AG08395 (cell line): ENCODE data around the gene IVNS1ABP.
"Not testable (repeated sequence)": the region's sequence is repeated elsewhere in the genome, so short reads cannot be mapped to it uniquely, and the experiment has no call there.

Experiments used
- DNase-seq: peaks from one replicate; pipeline ENCODE4 v3.0.0; 2012; ENCODE audit warnings: mixed read lengths, low spot score

Gene IVNS1ABP

DNA sequence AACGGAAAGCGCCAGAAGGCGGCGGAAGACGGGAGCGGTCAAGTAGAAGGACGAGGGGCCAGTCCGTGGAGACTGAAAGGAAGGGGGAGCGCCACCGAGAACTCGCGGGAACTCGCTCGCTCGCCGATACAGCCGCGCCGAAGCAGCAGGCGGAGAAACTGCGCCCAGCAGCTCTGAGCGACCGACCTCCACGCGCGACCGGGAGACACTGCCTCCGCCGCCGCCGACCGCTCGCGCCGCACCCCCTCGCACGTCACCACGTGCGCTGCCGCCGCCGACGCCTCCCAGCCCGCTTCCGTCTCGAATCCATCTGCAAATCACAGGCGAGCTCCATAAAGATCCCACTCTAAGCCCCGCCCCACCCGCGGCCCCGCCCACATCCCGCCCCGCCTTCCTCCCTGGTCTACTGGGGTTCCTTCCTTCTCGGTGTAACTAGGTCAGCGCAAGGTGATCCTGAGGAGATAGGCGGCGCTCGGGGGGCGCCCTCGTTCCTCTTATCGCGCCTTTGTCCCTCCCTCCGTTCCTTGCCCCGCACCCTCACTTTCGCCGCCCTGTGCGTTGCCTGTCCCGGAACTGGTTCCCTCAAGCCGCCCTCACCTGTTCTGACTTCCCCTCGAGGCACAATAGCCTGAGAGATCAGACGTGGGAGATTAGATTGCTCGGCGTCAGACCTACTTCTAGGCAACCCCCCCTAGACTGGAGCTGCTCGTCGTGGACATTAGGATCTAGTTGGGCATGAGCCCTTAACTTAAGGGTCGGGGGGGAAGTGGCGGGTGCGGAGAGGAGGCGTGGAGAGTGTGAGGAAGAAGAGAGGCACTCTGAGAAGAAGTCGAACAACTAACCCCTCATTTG lies at the start of gene IVNS1ABP:
TSS of gene IVNS1ABP (minus strand) at position 210 of the 852 bp plus-strand sequence. CDS start 7,750 bp downstream, outside the sequence.
- DNase-seq, result peak; percentile 96

DNA sequence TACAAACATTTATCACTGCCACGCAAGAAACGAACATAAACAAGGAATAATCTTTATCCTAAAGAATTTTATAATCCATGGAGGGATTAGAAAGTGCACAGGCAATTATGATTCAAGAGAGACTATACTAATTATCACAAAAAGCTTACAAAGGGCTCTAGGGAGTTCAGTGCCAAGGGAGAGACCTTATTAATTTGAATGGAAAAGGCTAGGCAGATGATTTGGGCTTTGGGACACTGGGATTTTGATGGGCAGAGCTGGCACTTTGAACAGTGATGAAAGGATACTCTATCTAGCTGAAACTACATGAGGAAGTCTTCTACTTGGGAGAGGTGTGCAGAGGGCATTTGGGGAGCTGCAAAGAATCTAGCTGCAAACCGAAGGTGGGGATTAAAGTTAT lies 48.9 kb upstream of the IVNS1ABP start:
- no peak for DNase-seq

DNA sequence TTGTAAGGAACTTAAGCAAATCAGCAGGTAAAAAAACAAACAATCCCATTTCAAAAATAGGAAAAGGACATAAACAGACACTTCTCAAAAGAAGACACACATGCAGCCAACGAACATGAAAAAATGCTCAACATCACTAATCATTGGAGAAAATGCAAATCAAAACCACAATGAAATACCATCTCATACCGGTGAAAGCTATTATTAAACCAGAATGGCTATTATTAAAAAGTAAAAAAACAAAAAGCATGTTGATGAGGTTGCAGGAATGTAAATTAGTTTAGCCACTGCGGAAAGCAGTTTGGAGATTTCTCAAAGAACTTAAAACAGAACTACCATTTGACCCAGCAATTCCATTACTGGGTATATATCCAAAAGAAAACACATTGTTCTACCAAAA lies 47.5 kb upstream of the IVNS1ABP start:
- DNase-seq, result not testable (repeated sequence)

DNA sequence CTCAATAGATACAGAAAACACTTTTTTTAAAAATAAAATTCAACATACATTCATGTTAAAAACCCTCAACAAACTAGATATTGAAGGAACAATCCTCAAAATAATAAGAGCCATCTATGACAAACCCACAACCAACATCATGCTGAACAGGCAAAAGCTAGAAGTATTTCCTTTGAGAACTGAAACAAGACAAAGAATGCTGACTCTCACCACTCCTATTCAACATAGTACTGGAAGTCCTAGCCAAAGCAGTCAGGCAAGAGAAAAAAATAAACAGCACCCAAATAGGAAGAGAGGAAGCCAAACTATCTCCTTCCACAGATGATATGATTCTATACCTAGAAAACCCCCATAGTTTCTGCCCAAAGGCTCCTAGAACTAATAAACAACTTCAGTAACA lies 46.2 kb upstream of the IVNS1ABP start:
- DNase-seq, result no peak

DNA sequence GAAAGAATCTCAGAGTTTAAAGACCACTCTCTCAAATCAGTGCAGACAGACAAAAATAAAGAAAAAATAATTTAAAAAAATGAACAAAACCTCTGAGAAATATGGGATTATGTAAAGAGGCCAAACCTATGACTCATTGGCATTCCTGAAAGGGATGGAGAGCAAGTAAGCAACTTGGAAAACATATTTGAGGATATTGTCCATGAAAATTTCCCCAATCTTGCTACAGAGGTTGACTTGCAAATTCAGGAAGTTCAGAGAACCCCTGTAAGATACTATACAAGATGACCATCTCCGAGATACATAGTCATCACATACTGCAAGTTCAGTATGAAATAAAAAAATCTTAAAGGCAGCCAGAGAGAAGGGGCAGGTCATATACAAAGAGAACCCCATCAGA lies 43.7 kb upstream of the IVNS1ABP start:
- DNase-seq, result no peak

DNA sequence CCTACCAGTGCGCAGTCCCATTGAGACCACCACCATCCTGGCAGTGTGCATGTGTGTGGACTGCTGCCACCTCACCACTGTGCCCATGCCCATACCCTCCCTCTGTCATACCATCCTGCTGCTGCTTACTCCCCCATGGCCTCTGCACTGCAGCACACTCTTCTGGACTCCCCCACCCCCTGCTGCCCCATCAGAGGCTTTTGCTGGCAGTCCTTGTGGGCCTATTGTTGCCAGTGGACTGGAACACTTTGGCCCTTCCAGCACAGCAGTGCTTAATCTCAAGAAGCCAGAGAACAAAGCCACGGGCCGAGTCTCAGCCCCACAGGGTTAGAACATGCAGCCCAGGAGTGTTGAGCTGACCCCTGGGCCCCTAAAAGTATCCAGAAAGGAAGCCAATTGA lies 41.9 kb upstream of the IVNS1ABP start:
- DNase-seq, result no peak

DNA sequence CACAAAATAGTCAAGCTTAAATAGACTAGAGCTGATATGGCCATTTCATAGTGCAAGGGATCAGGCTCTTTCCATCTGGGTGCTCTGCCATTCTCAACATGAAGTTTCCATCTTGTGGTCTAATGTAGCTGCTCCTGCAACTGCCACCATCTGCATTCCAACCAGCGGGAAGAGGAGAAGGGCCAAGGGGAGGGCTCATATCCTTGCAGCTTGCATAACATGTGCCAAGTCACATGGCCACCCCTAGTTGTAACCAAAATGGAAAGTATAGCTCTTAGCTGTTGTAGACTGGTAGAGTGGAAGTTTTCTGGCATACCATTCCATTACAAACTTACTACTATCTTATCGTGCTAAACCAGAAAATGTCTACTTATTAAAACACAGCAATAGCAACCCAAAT lies 38.9 kb upstream of the IVNS1ABP start:
- no peak for DNase-seq

DNA sequence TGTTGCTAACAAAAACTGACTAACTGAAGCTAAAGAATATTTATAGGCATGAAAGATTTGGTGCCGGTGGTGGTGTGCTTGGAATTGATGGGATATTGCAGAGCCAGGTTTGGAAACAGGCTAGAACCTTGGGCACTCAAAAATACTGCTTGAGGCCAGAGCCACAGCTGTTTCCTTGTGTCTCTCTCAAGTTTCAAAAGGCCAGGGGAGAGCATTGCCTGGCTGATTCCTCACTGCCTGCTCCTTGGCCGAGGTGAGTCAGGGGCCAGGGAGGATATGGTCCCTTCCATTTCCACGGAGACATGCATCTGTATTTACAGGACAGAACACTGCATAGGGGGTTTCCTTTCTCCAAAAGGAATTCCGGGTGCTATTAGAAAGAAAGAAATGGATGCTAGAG lies 36.1 kb upstream of the IVNS1ABP start:
- DNase-seq, result no peak

DNA sequence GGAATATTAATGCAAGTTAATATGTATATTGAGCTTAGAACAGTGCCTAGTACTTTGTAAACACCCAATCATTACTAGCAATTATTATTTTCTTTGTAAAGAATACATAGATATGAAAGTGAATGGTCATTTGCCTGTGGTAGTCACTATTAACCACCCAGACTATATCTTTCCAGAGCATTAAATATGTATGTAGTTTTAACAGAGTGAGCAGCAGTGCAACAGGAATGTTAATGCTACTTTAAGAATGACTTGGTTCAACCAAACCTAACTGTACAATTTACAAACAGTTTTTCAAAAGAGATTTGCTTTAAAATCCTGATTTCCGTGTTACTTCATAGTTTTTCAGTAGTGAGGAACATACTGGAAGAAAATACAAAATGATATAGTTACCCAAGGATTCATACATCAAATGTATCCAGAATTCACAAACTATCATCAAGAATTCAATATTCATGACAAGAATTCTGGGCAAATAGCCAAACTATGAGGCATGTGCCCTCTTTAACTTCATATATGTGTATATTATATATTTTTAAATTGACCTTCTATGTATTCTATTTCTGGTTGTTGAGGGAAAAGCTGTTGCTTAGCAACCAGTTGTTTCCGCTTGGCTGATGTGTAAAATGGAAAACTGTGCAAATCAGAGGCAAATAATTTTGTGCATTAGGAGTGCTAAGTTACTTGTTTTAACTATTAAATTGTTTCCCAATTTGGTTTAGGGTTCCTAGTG lies 34.9 kb upstream of the IVNS1ABP start:
- DNase-seq, result no peak

DNA sequence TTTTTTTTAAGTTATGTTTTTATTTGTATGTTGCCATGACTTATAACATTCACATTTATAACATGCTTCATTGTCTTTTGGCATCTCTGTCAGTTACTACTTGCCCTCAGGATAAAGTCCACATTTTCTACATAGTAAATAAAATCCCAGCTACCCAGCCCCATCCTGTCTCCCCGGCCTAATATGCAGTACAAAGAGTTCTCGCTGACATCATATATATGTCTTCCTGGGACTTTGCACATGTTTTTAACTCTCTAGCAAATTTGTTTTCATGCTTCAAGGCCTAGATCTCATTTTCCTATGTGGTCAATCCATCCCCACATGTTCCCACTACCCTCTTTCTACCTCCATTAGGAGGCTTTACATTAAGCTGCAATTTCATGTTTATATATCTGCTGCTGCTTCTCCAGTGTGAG lies 33.0 kb upstream of the IVNS1ABP start:
- no peak for DNase-seq

DNA sequence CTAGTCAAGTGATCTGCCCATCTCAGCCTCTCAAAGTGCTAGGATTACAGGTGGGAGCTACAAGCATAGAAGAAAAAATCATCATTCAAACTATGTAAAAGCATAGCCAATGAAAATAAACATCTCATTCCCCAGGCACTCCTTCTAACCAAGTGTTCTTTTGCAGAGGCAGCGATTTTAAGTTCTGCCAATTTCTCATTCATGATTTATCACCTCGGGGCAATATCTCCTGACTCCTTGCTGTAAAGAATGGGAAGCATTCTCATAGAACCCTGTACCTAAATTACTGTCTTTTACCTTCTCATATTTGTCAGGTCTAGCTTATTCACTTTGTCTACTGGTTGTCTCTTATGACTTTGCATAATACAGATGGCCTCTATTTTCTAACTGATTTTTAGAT lies 32.5 kb upstream of the IVNS1ABP start:
- DNase-seq, result no peak

DNA sequence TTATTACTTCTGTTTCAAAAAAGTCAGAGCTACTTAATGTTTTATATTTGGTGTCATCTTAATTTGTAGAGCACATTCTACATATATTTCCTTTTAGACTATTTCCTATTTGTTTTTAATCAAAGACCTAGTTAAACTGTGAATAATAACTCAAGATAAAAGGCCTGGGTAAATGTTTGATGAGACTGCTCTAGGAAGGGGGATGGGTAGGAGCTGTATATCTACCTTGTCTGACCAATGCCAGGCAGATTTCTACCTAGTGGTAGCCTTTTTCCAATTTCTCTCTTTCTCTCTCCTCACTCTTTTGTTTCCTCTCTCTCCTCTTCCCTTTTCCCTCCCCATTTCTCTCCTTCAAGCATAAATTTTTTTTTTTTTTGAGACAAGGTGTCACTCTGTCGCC lies 31.9 kb upstream of the IVNS1ABP start:
- DNase-seq, result no peak

DNA sequence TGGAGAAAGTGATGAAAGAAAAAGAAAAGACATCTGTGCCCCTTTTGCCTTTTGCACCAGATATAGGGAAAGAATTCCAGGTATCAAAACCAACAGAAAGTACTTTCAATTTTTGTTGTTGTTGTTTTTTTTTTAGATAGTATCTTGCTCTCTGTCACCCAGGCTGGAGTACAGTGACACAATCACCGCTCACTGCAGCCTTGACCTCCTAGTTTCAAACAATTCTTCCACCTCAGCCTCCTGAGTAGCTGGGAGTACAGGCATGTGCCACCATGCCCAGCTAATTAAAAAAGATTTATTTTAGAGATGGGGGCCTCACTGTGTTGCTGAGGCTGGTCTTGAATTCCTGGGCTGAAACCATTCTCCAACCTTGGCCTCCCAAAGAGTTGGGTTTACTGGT lies 31.3 kb upstream of the IVNS1ABP start:
- DNase-seq, result no peak

DNA sequence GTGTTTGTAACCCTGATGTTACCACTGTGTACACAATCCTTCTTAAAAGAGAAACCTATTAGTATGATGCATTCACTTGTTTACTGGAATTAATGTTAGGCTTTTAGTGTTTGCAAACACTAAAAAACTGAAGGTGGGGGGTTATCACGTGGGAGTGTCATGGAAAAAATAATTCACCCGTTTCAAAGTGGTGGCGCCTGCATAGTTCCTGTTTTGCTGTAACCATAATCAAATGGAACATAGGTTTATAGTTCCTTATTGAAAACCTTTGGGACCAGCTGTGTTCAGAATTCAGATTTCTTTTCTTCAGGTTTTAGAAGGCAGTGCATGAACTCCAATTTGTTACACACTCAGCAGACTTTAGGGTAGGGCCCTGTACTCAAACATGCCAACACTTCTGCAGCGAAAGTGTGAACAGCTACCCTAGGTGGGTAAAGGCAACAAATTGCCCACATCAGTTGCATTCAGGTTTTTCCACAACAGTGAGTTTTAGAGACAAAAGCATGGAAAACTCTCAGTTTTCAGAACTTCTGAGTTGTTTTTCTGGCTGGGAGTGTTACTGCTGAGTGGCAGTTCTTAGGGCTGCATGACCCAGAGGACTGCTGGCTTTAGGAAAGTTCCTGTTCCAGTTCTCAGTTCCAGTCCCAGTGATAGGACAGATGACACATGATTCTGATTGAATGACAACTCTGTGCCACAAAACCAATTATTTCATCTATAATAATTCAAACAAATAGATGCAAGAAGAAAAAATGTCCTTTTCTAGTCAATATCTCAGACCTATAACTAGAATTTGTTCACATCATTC lies 29.1 kb upstream of the IVNS1ABP start:
- no peak for DNase-seq

DNA sequence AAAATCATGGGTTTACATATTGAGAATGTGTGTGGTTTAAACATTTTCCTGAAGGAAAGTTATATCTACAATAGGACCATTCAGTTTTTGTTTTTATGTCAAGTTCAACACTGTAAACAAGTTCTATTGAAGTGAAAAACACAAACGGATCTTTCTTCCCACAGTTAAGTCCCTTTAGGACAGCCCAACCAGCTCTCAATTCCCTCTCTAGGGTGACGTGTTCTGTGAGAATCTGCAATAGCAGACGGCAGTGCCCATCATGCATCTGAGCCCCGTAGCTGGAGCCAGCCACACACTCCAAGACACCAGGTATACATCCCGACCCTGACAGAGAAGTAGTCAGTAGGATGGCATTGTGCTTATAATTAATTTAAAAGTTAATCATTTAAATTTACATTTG lies 26.3 kb upstream of the IVNS1ABP start:
- no peak for DNase-seq

DNA sequence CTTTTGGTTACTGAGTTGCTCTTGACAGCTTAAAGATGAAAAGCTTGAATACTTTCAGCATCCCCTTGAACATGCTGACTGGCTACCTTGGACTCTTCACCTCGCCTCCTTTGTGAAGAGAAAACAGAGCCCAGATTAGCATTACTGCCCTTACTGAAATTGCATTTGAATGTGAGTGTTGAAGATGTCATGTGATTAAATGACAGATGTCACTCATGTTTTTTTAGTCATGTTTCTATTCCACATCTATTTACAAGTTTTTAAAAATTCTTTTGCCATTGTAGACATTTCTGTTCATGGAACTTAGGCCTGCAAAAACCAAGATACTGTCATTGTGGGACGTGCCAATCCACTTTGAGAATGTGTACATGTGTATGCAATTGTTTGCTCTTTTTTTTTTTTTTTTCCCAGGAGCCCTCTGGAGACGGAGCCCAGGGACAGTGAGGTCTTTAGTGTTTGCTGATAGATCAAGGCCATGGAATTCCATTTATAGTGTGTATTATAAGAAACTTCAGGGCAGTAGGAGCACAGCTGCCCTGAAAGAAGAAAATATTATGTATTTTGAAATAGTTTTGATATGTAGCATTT lies 25.7 kb upstream of the IVNS1ABP start:
- DNase-seq, result no peak

DNA sequence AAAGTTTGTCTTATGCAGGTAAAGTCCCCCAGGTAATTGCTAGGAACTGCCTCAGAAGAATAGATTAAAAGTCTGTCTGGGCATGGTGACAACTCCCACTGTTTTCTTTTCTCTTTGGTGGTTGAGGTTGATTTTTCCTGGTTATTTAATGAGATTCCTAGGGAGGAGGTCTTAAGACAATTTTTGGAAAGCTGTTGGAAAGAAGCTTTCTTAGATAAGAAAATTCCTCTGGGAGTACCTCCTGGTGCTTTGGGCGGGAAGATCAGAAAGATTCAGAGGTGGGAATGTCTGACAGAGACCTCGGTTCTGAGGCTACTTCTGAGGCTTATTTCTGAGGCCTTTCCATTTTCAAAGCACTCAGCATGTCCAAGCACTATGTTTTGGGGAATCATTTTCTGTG lies 25.0 kb upstream of the IVNS1ABP start:
- no peak for DNase-seq

DNA sequence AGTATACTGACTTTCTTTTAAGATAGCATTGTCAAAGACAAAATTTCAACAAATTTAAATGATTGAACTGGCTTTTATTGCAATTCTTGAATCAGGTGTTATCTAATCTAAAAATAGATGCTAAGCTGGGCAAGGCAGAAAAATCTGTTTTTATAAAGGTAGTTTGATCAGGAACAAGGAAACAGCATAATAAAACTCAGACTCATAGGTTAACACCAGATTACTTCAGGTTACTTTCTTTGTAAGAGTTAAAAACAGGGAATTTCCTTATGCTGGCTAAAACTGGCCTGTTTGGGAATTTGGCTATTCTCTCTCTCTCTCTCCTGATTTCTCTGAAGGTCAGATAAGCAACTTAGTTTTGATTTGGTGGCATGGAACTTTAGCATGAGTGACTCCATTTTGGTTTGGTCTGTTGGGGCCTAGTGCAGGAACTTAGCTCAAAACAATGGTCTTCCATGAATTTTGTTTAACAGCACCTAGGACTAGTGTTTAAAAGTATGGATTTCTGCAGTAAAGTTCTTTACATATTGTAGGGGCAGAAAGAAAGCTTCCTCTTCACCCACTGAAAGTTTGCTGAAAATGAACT lies 24.2 kb upstream of the IVNS1ABP start:
- DNase-seq, result no peak

DNA sequence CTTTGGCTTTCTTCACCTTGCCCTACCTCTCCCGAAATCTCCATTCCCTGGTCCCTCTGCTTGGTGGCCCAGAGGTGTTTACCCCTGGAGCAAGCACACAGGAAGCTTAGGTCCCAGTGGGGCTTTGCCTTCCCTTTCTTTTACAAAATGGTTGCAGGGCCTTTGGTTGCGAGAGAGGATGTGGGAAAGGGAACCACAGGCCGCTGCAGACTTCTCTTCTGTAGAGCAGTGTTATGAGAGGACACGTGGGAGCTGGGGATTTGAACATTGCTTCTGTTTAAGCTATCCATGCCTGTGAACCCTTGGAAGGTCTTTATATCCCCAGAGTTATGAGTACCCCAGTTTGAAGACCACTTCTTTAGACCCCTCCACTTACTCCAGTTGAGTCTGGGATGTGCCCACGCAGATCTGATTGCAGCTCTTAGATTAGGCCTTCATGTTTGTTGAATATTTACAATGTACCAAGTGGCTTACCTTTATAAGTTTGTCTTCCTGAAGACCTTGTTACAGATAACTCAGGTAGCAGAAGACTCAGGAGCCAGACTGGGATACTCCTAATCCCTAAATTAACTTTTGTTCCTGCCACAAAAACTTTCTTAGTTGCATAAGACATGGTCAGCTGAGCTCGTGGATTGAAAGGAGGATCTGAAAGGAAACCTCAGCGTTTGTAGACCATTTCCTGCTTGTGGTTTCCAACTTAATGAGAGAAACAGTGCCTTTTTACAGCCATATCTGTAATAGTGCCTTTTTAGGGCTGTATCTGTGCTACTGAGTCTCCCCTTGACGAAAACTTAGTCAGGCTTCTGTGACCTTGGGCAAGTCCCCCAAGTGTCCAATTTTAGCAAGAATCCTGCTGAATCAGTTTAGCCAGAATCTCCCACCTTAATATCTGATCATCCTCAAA lies 21.9 kb upstream of the IVNS1ABP start:
- no peak for DNase-seq

DNA sequence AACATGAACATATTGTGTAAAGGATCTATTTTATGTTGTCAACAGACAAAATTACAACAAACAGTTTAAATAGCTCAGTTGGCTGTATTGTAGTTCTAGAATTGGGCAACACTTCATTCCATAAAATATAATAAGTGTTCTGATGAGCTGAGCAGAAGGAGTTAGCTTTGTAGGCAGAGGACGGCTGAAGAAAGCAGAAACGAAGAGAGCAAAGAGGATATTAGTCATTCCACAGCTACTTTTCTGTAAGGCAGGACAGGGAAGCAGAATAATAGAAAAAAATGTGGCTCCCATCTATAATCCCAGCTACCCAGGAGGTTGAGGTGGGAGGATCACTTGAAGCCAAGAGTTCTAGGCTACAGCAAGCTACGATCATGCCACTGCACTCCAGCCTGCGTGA lies 20.2 kb upstream of the IVNS1ABP start:
- peak; percentile 52 for DNase-seq

DNA sequence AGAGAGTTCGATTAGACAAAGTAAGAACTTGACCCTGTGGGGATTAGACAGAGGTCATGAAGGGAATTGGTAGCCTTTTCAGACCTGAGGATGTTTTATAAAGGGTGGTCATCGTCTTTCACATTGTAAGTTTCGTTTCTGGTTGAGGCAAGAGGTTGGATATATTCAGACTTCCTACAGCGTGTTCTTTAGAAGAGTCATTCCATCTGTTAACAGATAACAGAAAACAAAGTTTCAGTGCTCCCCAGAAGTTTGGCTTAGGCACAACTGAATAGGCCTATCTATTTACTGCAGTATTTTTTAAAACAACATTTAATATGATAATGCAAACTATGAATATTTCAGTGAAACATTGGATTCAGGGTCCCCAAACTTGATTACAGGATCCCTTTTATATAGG lies 17.1 kb upstream of the IVNS1ABP start:
- DNase-seq, result no peak
